Measurements from ENCODE around the gene ADCY10. TPM values are rescaled to one million over a fixed set of nuclear protein-coding genes. Genes with fewer than 3 reads are reported as not detected.
A peak's percentile ranks its signal among the peaks of the same experiment; 100 is the strongest.

The ADCY10 gene
- total and polyA plus RNA-seq, 9 of the 15 experiments (the other 6 are each of a cell fraction or from before 2014, with no cell fraction given) = 0.08 to 0.86 (median 0.22) TPM

DNA sequence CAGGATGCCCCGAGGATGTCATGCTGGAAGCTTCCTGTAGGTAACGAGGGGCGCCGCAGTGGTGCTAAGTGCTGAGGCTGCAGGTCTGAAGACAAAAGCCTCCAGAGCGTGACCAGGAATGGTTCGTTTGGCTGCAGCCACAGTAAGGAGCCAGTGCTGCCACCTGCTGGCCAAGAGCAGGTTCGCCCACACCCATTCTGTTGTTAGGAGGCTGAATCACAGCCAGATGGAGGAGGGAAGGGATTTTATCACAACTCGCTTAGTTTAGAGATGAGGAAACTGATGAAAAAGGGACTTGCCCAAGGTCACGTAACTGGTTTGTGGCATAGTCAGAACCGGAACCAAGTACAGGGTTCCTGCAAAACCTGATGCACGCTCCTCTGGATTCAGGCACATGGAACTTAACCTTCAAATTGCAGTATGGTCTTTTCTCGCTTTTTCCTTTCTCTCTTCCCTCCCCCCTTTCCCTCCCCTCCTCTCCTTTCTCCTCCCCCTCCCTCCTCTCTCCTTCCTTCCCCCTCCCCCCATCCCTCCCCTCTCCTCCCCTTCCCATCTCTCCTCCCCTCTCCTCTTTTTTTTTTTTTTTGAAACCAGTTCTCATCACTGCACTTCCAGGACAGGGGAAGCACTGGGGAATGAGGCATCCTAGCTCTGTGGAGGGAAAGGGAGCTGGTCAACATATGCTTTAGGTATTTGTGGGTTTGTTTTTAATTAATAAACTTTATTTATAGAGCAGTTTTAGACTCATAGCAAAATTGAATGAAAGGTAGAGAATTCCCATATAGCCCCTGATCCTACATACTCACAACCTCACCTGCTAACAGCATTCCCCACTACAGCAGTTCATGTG is 110.4 kb downstream of the ADCY10 start (continued):
- TF ChIP-seq MTF1 (CRISPR knock-in tag; IDR thresholded peaks at IDR 0.05; ENCODE audit: borderline replicate concordance) = no peak
- peak; percentile 24; the same call in 1 of the 2 replicates for TF ChIP-seq BCOR (IDR thresholded peaks at IDR 0.05)
- TF ChIP-seq SMARCA4 (IDR thresholded peaks at IDR 0.05) = no peak
- TF ChIP-seq EHMT2 (IDR thresholded peaks at IDR 0.05) = 0 out of 2 replicates have a peak, but pooled peaks have one; percentile 26
- no peak for TF ChIP-seq NUFIP1 (IDR thresholded peaks at IDR 0.05; ENCODE audit: partially characterized antibody)
- TF ChIP-seq, protein P1, sequence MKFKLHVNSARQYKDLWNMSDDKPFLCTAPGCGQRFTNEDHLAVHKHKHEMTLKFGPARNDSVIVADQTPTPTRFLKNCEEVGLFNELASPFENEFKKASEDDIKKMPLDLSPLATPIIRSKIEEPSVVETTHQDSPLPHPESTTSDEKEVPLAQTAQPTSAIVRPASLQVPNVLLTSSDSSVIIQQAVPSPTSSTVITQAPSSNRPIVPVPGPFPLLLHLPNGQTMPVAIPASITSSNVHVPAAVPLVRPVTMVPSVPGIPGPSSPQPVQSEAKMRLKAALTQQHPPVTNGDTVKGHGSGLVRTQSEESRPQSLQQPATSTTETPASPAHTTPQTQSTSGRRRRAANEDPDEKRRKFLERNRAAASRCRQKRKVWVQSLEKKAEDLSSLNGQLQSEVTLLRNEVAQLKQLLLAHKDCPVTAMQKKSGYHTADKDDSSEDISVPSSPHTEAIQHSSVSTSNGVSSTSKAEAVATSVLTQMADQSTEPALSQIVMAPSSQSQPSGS (CRISPR knock-in tag; IDR thresholded peaks at IDR 0.05) = no peak
- no peak for TF ChIP-seq ZC3H8 (IDR thresholded peaks at IDR 0.05)
- peak in 1 of 2 experiments; percentile 96; a peak in 2 of 4 replicates for TF ChIP-seq RCOR1 (IDR thresholded peaks at IDR 0.05; ENCODE audit: borderline replicate concordance in 1 of 2, low read depth in 2 of 2, low read length in 2 of 2)
- TF ChIP-seq, protein P2, sequence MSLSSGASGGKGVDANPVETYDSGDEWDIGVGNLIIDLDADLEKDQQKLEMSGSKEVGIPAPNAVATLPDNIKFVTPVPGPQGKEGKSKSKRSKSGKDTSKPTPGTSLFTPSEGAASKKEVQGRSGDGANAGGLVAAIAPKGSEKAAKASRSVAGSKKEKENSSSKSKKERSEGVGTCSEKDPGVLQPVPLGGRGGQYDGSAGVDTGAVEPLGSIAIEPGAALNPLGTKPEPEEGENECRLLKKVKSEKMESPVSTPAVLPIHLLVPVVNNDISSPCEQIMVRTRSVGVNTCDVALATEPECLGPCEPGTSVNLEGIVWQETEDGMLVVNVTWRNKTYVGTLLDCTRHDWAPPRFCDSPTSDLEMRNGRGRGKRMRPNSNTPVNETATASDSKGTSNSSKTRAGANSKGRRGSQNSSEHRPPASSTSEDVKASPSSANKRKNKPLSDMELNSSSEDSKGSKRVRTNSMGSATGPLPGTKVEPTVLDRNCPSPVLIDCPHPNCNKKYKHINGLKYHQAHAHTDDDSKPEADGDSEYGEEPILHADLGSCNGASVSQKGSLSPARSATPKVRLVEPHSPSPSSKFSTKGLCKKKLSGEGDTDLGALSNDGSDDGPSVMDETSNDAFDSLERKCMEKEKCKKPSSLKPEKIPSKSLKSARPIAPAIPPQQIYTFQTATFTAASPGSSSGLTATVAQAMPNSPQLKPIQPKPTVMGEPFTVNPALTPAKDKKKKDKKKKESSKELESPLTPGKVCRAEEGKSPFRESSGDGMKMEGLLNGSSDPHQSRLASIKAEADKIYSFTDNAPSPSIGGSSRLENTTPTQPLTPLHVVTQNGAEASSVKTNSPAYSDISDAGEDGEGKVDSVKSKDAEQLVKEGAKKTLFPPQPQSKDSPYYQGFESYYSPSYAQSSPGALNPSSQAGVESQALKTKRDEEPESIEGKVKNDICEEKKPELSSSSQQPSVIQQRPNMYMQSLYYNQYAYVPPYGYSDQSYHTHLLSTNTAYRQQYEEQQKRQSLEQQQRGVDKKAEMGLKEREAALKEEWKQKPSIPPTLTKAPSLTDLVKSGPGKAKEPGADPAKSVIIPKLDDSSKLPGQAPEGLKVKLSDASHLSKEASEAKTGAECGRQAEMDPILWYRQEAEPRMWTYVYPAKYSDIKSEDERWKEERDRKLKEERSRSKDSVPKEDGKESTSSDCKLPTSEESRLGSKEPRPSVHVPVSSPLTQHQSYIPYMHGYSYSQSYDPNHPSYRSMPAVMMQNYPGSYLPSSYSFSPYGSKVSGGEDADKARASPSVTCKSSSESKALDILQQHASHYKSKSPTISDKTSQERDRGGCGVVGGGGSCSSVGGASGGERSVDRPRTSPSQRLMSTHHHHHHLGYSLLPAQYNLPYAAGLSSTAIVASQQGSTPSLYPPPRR (CRISPR knock-in tag; IDR thresholded peaks at IDR 0.05; ENCODE audit: borderline replicate concordance) = no peak
- TF ChIP-seq ZNF740 (CRISPR knock-in tag; IDR thresholded peaks at IDR 0.05) = no peak
- TF ChIP-seq ZNF740 (tag; IDR thresholded peaks at IDR 0.05) = no peak
- no peak for TF ChIP-seq MED1 (CRISPR knock-in tag; IDR thresholded peaks at IDR 0.05; ENCODE audit: borderline replicate concordance)
- TF ChIP-seq, protein P3, sequence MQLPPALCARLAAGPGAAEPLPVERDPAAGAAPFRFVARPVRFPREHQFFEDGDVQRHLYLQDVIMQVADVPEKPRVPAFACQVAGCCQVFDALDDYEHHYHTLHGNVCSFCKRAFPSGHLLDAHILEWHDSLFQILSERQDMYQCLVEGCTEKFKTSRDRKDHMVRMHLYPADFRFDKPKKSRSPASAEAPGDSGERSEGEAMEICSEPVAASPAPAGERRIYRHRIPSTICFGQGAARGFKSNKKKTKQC (CRISPR knock-in tag; IDR thresholded peaks at IDR 0.05) = no peak
- TF ChIP-seq ELF1 (tag; IDR thresholded peaks at IDR 0.05) = no peak
- TF ChIP-seq ZNF253 (CRISPR knock-in tag; conservative IDR thresholded peaks at IDR 0.05) = 0 out of 2 replicates have a peak, but pooled peaks have one; percentile 55
- peak; percentile 83 for TF ChIP-seq CC2D1A (IDR thresholded peaks at IDR 0.05)
- 0 out of 4 replicates have a peak, but pooled peaks of 1 of the 2 experiments have one; percentile 43 for TF ChIP-seq ETV6 (IDR thresholded peaks at IDR 0.05; ENCODE audit: borderline replicate concordance in 1 of 2, low read depth in 2 of 2, low read length in 1 of 2)
- no peak for TF ChIP-seq ETV6 (CRISPR knock-in tag; IDR thresholded peaks at IDR 0.05; ENCODE audit: borderline replicate concordance)
- no peak for TF ChIP-seq RBM17 (IDR thresholded peaks at IDR 0.05; ENCODE audit: borderline replicate concordance, low read depth, low read length)
- no peak for TF ChIP-seq PTRF (tag; IDR thresholded peaks at IDR 0.05)
- TF ChIP-seq SMAD4 (CRISPR knock-in tag; conservative IDR thresholded peaks at IDR 0.05) = peak; percentile 73
